ENCODE results near the gene ADGRB3. TPM values are rescaled to one million over a fixed set of nuclear protein-coding genes. Genes with fewer than 3 reads are reported as not detected.
"Not testable (repeated sequence)": the region's sequence is repeated elsewhere in the genome, so short reads cannot be mapped to it uniquely, and the experiment has no call there.

Gene ADGRB3
- total and polyA plus RNA-seq, 7 donors = 0.10 to 0.39 (median 0.21) TPM; not detected in 1

GRCh38 chr6:68976260-68976659, 341.2 kb downstream of the ADGRB3 start:
- H3K4me3 ChIP-seq = no peak overlapping the region
- 77 to 81% (median 78%) methylated on average over 4 of the region's 4 CpGs for WGBS, 3 donors

GRCh38 chr6:68978411-68978810, 343.3 kb downstream of the ADGRB3 start:
- Histone ChIP-seq H3K27me3 (ENCODE audit: insufficient read depth in 3 of 3, low read length in 2 of 3) (no peaks in the 10 kb centered on the region), H3K36me3 (ENCODE audit: insufficient read depth in 1 of 2, low read depth in 1 of 2) (no peaks in the 10 kb centered on the region), H3K4me1 (no peaks in the 10 kb centered on the region), H3K4me3 (no peak overlapping the region), H3K27ac (no peak overlapping the region), H3K9me3 (no peaks in the 10 kb centered on the region)
- ATAC-seq = no peak
- DNase-seq = no peak
- TF ChIP-seq CTCF (IDR thresholded peaks at IDR 0.05) = no peak
- intact Hi-C loops (cut with DNase I) = no loop called here

More at GRCh38 chr6:68976260-68976659, 341.2 kb downstream of the ADGRB3 start:
- Histone ChIP-seq H3K4me1 (no peaks in the 10 kb centered on the region), H3K9me3 (no peaks in the 10 kb centered on the region), H3K27me3 (ENCODE audit: insufficient read depth in 3 of 3, low read length in 2 of 3) (no peaks in the 10 kb centered on the region), H3K27ac (no peak overlapping the region), H3K36me3 (ENCODE audit: insufficient read depth in 1 of 2, low read depth in 1 of 2) (no peaks in the 10 kb centered on the region)
- TF ChIP-seq CTCF (IDR thresholded peaks at IDR 0.05) = no peak
- intact Hi-C loops (cut with DNase I) = no loop called here
- ATAC-seq (no peak), DNase-seq (no peak)

GRCh38 chr6:68981668-68982067, 346.6 kb downstream of the ADGRB3 start:
- H3K4me3 ChIP-seq; H3K27me3 ChIP-seq (ENCODE audit: insufficient read depth in 3 of 3, low read length in 2 of 3); H3K27ac ChIP-seq; H3K9me3 ChIP-seq; DNase-seq; intact Hi-C loops (cut with DNase I); ATAC-seq; H3K36me3 ChIP-seq (ENCODE audit: insufficient read depth in 1 of 2, low read depth in 1 of 2); H3K4me1 ChIP-seq: not testable (repeated sequence)
- 82 to 97% (median 94%) methylated on average over 7 of the region's 7 CpGs for WGBS, 3 donors

GRCh38 chr6:68988698-68989097, 353.6 kb downstream of the ADGRB3 start:
- Histone ChIP-seq H3K9me3 (no peaks in the 10 kb centered on the region), H3K4me3 (no peak overlapping the region), H3K36me3 (ENCODE audit: insufficient read depth in 1 of 2, low read depth in 1 of 2) (no peaks in the 10 kb centered on the region), H3K4me1 (no peaks in the 10 kb centered on the region), H3K27ac (no peak overlapping the region), H3K27me3 (ENCODE audit: insufficient read depth in 3 of 3, low read length in 2 of 3) (no peaks in the 10 kb centered on the region)
- intact Hi-C loops (cut with DNase I) = no loop called here
- DNase-seq (no peak), ATAC-seq (no peak)
- 85 to 93% (median 91%) methylated on average over 2 of the region's 2 CpGs for WGBS, 3 donors
- TF ChIP-seq CTCF (IDR thresholded peaks at IDR 0.05) = no peak

- Histone ChIP-seq H3K9me3 (no peaks in the 10 kb centered on the region), H3K36me3 (ENCODE audit: insufficient read depth in 1 of 2, low read depth in 1 of 2) (no peaks in the 10 kb centered on the region), H3K4me1 (no peaks in the 10 kb centered on the region), H3K27me3 (ENCODE audit: insufficient read depth in 3 of 3, low read length in 2 of 3) (no peaks in the 10 kb centered on the region), H3K27ac (no peak overlapping the region), H3K4me3 (no peak overlapping the region)
- intact Hi-C loops (cut with DNase I) = no loop called here
- 15 to 24% (median 15%) methylated on average over 4 of the region's 4 CpGs for WGBS, 3 donors
- ATAC-seq (peak in 2 of 4 donors; percentile 42 to 79), DNase-seq (no peak)
- TF ChIP-seq CTCF (IDR thresholded peaks at IDR 0.05) = no peak
Observed at GRCh38 chr6:68990317-68990716, 355.2 kb downstream of the ADGRB3 start.

Measured in psoas muscle (tissue), 8 donors.